K562 (cell line): ENCODE results near the gene RNFT2. TPM values are rescaled to one million over a fixed set of nuclear protein-coding genes. Genes with fewer than 3 reads are reported as not detected.

ENCODE experiments used
- ATAC-seq: fragments of 200-7000 bp; cut with Tn5 transposase; 3 replicates; pipeline ENCODE4 v1.9.1; 2020; ENCODE audit warnings: moderate library complexity
- BruUV-seq: library from RNA; stranded (reverse); fragments of 400-500 nt; replicated peaks from 2 replicates; lab custom pipeline; 2021; lab: Mats Ljungman, UMichigan
- CTCF ChIA-PET: fragments of 300-600 bp; formaldehyde crosslinking; extraction: SDS; loops from one replicate; lab custom pipeline; 2021; ENCODE audit warnings: low intra/inter-chr PET ratio; lab: Yijun Ruan, JAX
- POLR2A ChIA-PET: fragments of 300-600, 350-650 bp; sonication (Branson Sonifier 250); formaldehyde crosslinking; extraction: SDS; loops from one replicate; lab custom pipeline; 2021; ENCODE audit warnings: antibody characterized with exemption, inconsistent platforms; lab: Yijun Ruan, JAX
- DNase-seq, 4 experiments: peaks; one replicate each; pipeline versions ENCODE4 v3.0.0 to v3.0.0-alpha.2; 2011 to 2018; ENCODE audit warnings: low spot score in 3 of 4, mixed read lengths in 3 of 4; ENCODE audit errors: extremely low read depth in 1 of 4
- FAIRE-seq: peaks from 2 replicates; lab custom pipeline; 2011; peaks lifted over from hg19 to GRCh38; lab: Jason Lieb, UNC
- H2AFZ ChIP-seq: 2 replicates; pipeline ENCODE4 v1.6.0; 2011; ENCODE audit warnings: low read depth, low read length, control low read depth, inconsistent platforms
- H3K27ac ChIP-seq: fragments of 200-600 bp; 3 replicates; pipeline ENCODE4 v1.8.0; 2011; ENCODE audit warnings: low read depth, mild to moderate bottlenecking, control low read depth, inconsistent platforms, low read length, moderate library complexity, mixed read lengths; ENCODE audit errors: extremely low read depth
- H3K27me3 ChIP-seq, 2 experiments: fragments of 300-600 bp in 1 of 2; 2 replicates in 1 of 2; 3 replicates in 1 of 2; pipeline versions ENCODE4 v1.6.0 to v1.8.0; 2011; ENCODE audit warnings: inconsistent platforms in 2 of 2, low read length in 2 of 2, mild to moderate bottlenecking in 1 of 2, mixed read lengths in 1 of 2, moderate library complexity in 1 of 2; ENCODE audit not compliant: control insufficient read depth in 2 of 2, insufficient read depth in 2 of 2
- H3K36me3 ChIP-seq: fragments of 300-600 bp; 3 replicates; pipeline ENCODE4 v1.8.0; 2011; ENCODE audit warnings: mild to moderate bottlenecking, low read length, inconsistent platforms; ENCODE audit not compliant: control insufficient read depth, insufficient read depth
- H3K4me1 ChIP-seq, 2 experiments: fragments of 200-600 bp in 1 of 2; replicated peaks in 1 of 2; 2 replicates in 1 of 2; 3 replicates in 1 of 2; pipeline versions ENCODE4 v1.5.1 to v1.8.0; 2011; ENCODE audit warnings: inconsistent platforms in 2 of 2, low read length in 2 of 2, mild to moderate bottlenecking in 1 of 2, mixed read lengths in 1 of 2, moderate library complexity in 1 of 2; ENCODE audit not compliant: control insufficient read depth in 2 of 2, insufficient read depth in 2 of 2
- H3K4me2 ChIP-seq: 2 replicates; pipeline ENCODE4 v1.6.1; 2011; ENCODE audit warnings: low read length, control low read depth, inconsistent platforms, mixed read lengths; ENCODE audit not compliant: insufficient read depth
- H3K4me3 ChIP-seq: fragments of 200-600 bp; sonication (generic), shearing (Covaris generic); 2 replicates; pipeline ENCODE4 v1.5.1; 2016; ENCODE audit warnings: control low read depth, inconsistent platforms
- H3K79me2 ChIP-seq: fragments of 200-600 bp; 3 replicates; pipeline ENCODE4 v1.8.0; 2011; ENCODE audit warnings: low read length, inconsistent platforms; ENCODE audit not compliant: control insufficient read depth, insufficient read depth
- H3K9ac ChIP-seq, 2 experiments: 2 replicates each; pipeline versions ENCODE4 v1.6.0 to v1.6.1; 2011; ENCODE audit warnings: low read depth in 2 of 2, low read length in 2 of 2, control low read depth in 1 of 2, inconsistent platforms in 1 of 2, mild to moderate bottlenecking in 1 of 2, mixed read lengths in 1 of 2; ENCODE audit not compliant: insufficient read depth in 1 of 2
- H3K9me1 ChIP-seq: one replicate; pipeline ENCODE4 v1.6.0; 2011; ENCODE audit warnings: inconsistent platforms, mild to moderate bottlenecking, low read length, moderate library complexity; ENCODE audit not compliant: control insufficient read depth, insufficient read depth
- H3K9me3 ChIP-seq: replicated peaks from 2 replicates; pipeline ENCODE4 v1.5.1; 2011; ENCODE audit warnings: low read depth, low read length, inconsistent platforms; ENCODE audit not compliant: control insufficient read depth, insufficient read depth
- H4K20me1 ChIP-seq: replicated peaks from 2 replicates; pipeline ENCODE4 v1.6.1; 2011; ENCODE audit warnings: low read length, inconsistent platforms, mixed read lengths; ENCODE audit not compliant: control insufficient read depth, insufficient read depth
- ELF4 ChIP-seq: fragments of 450-650 bp; formaldehyde crosslinking; IDR thresholded peaks from 2 replicates; pipeline ENCODE4 v1.4.0; 2022; ENCODE audit warnings: missing genetic modification characterization
- MTF1 ChIP-seq: fragments of 250-450 bp; sonication (Bioruptor Pico); IDR thresholded peaks from 2 replicates; pipeline ENCODE4 v1.9.0; 2021; ENCODE audit warnings: moderate library complexity, mild to moderate bottlenecking, inconsistent platforms, borderline replicate concordance
- SMAD2 ChIP-seq: fragments of 150-350 bp; IDR thresholded peaks from 2 replicates; pipeline ENCODE4 v1.6.1; 2014; ENCODE audit warnings: low read depth, mild to moderate bottlenecking, low read length
- WGBS: fragments of 100-300 bp; shearing (Covaris generic); methylation state at CpG from one replicate; pipeline ENCODE4 v1.1.6; 2016; ENCODE audit warnings: low coverage, mixed read lengths; ENCODE audit not compliant: insufficient coverage; ENCODE audit errors: missing lambda C conversion rate; 5-methylcytosine and 5-hydroxymethylcytosine counted together
- in situ Hi-C: fragments of 300-500 bp; cut with MboI; formaldehyde crosslinking; loops from 4 replicates; pipeline ENCODE4 v1.15.0; 2018; ENCODE audit warnings: inconsistent platforms, mixed read lengths
- intact Hi-C: fragments of 100-400 bp; cut with micrococcal nuclease; formaldehyde crosslinking; loops from 2 replicates; pipeline ENCODE4 v1.14.2; 2022
- polyA plus RNA-seq, 8 experiments: library from polyadenylated mRNA; depleted of rRNA in 4 of 8; stranded (reverse) in 5 of 8; unstranded in 3 of 8; fragments of >200 nt; fragmentation: Nextera tagmentation in 2 of 8; fragmentation: Illumina TruSeq in 1 of 8; extraction: Ambion mirVana in 2 of 8; extraction: Trizol in 1 of 8; gene quantifications; 2 replicates each; pipeline versions ENCODE4 v1.2.1 to v1.2.3, GENCODE V29; 2011 to 2014; ENCODE audit warnings: inconsistent platforms in 1 of 8, missing spikeins in 1 of 8
- total RNA-seq, 7 experiments: library from RNA; depleted of rRNA in 6 of 7; stranded (reverse); fragments of >200 nt in 6 of 7; fragmentation: Illumina TruSeq in 2 of 7; extraction: Trizol in 2 of 7; gene quantifications; 2 replicates each; pipeline versions ENCODE4 v1.2.1 to v1.2.3, GENCODE V29; 2011 to 2021; ENCODE audit warnings: low replicate concordance in 1 of 7
- TF ChIP-seq, protein P1 (sequence below), 3 experiments: IDR thresholded peaks in 2 of 3; conservative IDR thresholded peaks in 1 of 3; 2 replicates each; pipeline ENCODE4 v1.5.1; 2011 to 2012; ENCODE audit warnings: low read length in 3 of 3, mild to moderate bottlenecking in 3 of 3, control low read depth in 2 of 3, improper control_type of control experiment in 1 of 3, inconsistent platforms in 1 of 3, low read depth in 1 of 3, mixed read lengths in 1 of 3, moderate library complexity in 1 of 3; ENCODE audit not compliant: insufficient read depth in 2 of 3
- TF ChIP-seq, protein P2 (sequence below): fragments of 450-650 bp; formaldehyde crosslinking; IDR thresholded peaks from 2 replicates; pipeline ENCODE4 v1.4.0; 2022; ENCODE audit warnings: missing genetic modification characterization
- TF ChIP-seq, protein P3 (sequence below): fragments of 250-450 bp; sonication (Bioruptor Pico); IDR thresholded peaks from 2 replicates; pipeline ENCODE4 v1.4.0; 2020

RNFT2 gene
- total and polyA plus RNA-seq, 9 of the 15 experiments (the other 6 are each of a cell fraction or from before 2014, with no cell fraction given), result 3.6 to 26.3 (median 9.5) TPM

DNA sequence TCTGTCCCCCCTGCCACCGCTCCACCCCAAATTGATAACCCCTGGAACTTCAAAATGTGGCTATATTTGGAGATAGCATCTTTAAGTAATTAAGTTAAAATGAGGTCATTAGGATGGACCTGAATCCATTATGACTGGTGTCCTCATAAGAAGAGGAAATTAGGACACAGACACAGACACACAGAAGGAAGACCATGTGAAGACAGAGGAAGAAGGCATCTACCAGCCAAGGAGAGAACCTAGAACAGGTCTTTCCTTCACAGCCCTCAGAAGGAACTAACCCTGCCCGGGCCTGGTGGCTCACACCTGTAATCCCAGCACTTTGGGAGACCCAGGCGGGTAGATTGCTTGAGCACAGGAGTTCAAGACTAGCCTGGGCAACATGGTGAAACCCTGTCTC lies 146.8 kb downstream of the RNFT2 start:
- Histone ChIP-seq H3K9me1 (no peaks in the 10 kb centered on the region), H3K27me3 (peaks cover 37 to 47% of the 10 kb centered on the region in 2 experiments), H3K4me1 (peaks cover 0 to 14% of the 10 kb centered on the region in 2 experiments; a peak in 3 of 5 replicates), H3K79me2 (no peaks in the 10 kb centered on the region), H3K4me3 (no peak overlapping the region), H4K20me1 (peaks cover 6% of the 10 kb centered on the region; the same call in 1 of the 2 replicates), H3K9me3 (no peaks in the 10 kb centered on the region), H3K27ac (no peak overlapping the region), H2AFZ (no peak overlapping the region), H3K9ac (no peak overlapping the region), H3K4me2 (no peak overlapping the region), H3K36me3 (no peaks in the 10 kb centered on the region)
- ATAC-seq (no peak), DNase-seq (no peak), FAIRE-seq (no peak)
- intact Hi-C loops (no loop called here), in situ Hi-C loops (no loop called here)
- POLR2A ChIA-PET, result interaction anchor here (0.6 to 0.7 kb wide), 2 partner anchors 40 to 73 kb away, joined by 3 read pairs; no protein-coding TSS in a partner anchor
- WGBS, result 3% methylated on average over 3 of the region's 3 CpGs
- CTCF ChIA-PET, result no interaction called here
- TF ChIP-seq, protein P1, sequence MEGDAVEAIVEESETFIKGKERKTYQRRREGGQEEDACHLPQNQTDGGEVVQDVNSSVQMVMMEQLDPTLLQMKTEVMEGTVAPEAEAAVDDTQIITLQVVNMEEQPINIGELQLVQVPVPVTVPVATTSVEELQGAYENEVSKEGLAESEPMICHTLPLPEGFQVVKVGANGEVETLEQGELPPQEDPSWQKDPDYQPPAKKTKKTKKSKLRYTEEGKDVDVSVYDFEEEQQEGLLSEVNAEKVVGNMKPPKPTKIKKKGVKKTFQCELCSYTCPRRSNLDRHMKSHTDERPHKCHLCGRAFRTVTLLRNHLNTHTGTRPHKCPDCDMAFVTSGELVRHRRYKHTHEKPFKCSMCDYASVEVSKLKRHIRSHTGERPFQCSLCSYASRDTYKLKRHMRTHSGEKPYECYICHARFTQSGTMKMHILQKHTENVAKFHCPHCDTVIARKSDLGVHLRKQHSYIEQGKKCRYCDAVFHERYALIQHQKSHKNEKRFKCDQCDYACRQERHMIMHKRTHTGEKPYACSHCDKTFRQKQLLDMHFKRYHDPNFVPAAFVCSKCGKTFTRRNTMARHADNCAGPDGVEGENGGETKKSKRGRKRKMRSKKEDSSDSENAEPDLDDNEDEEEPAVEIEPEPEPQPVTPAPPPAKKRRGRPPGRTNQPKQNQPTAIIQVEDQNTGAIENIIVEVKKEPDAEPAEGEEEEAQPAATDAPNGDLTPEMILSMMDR (IDR thresholded peaks at IDR 0.05 in 2 of 3, conservative IDR thresholded peaks at IDR 0.05 in 1 of 3; ENCODE audit: insufficient read depth in 2 of 3, low read depth in 1 of 3, low read length in 3 of 3), result no peak
- TF ChIP-seq MTF1 (CRISPR knock-in tag) (no peak), SMAD2 (no peak), ELF4 (no peak)
- TF ChIP-seq, protein P2, sequence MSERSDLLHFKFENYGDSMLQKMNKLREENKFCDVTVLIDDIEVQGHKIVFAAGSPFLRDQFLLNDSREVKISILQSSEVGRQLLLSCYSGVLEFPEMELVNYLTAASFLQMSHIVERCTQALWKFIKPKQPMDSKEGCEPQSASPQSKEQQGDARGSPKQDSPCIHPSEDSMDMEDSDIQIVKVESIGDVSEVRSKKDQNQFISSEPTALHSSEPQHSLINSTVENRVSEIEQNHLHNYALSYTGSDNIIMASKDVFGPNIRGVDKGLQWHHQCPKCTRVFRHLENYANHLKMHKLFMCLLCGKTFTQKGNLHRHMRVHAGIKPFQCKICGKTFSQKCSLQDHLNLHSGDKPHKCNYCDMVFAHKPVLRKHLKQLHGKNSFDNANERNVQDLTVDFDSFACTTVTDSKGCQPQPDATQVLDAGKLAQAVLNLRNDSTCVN (CRISPR knock-in tag), result no peak
- TF ChIP-seq, protein P3, sequence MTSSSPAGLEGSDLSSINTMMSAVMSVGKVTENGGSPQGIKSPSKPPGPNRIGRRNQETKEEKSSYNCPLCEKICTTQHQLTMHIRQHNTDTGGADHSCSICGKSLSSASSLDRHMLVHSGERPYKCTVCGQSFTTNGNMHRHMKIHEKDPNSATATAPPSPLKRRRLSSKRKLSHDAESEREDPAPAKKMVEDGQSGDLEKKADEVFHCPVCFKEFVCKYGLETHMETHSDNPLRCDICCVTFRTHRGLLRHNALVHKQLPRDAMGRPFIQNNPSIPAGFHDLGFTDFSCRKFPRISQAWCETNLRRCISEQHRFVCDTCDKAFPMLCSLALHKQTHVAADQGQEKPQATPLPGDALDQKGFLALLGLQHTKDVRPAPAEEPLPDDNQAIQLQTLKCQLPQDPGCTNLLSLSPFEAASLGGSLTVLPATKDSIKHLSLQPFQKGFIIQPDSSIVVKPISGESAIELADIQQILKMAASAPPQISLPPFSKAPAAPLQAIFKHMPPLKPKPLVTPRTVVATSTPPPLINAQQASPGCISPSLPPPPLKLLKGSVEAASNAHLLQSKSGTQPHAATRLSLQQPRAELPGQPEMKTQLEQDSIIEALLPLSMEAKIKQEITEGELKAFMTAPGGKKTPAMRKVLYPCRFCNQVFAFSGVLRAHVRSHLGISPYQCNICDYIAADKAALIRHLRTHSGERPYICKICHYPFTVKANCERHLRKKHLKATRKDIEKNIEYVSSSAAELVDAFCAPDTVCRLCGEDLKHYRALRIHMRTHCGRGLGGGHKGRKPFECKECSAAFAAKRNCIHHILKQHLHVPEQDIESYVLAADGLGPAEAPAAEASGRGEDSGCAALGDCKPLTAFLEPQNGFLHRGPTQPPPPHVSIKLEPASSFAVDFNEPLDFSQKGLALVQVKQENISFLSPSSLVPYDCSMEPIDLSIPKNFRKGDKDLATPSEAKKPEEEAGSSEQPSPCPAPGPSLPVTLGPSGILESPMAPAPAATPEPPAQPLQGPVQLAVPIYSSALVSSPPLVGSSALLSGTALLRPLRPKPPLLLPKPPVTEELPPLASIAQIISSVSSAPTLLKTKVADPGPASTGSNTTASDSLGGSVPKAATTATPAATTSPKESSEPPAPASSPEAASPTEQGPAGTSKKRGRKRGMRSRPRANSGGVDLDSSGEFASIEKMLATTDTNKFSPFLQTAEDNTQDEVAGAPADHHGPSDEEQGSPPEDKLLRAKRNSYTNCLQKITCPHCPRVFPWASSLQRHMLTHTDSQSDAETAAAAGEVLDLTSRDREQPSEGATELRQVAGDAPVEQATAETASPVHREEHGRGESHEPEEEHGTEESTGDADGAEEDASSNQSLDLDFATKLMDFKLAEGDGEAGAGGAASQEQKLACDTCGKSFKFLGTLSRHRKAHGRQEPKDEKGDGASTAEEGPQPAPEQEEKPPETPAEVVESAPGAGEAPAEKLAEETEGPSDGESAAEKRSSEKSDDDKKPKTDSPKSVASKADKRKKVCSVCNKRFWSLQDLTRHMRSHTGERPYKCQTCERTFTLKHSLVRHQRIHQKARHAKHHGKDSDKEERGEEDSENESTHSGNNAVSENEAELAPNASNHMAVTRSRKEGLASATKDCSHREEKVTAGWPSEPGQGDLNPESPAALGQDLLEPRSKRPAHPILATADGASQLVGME (CRISPR knock-in tag), result no peak
- BruUV-seq, result no TSS peak
